B cell (primary cell): Measurements from ENCODE around the gene HMGN3. TPM values are rescaled to one million over a fixed set of nuclear protein-coding genes. Genes with fewer than 3 reads are reported as not detected.

Experiments used
- ATAC-seq: fragments of 200-7000 bp; cut with Tn5 transposase; one replicate; pipeline ENCODE4 v1.10.0; 2021; ENCODE audit warnings: low read depth, mild to moderate bottlenecking, moderate number of reproducible peaks, moderate library complexity
- CTCF ChIA-PET: fragments of 350-600 bp; sonication (Branson Sonifier 250); formaldehyde crosslinking; loops from one replicate; lab custom pipeline; 2021; ENCODE audit warnings: antibody characterized with exemption, inconsistent platforms; lab: Charles Lee
- POLR2A ChIA-PET: fragments of 350-600 bp; sonication (Branson Sonifier 250); formaldehyde crosslinking; loops from one replicate; lab custom pipeline; 2021; ENCODE audit warnings: antibody characterized with exemption; lab: Charles Lee
- DNase-seq: peaks from one replicate; pipeline ENCODE4 v3.0.0; 2013
- H2AFZ ChIP-seq: 2 replicates; pipeline ENCODE4 v1.6.1; 2012; ENCODE audit warnings: mild to moderate bottlenecking, low read depth, low read length; ENCODE audit not compliant: insufficient read depth, poor library complexity, severe bottlenecking
- H3K27ac ChIP-seq, 2 donors: 1 replicate in 1 of 2; 2 replicates in 1 of 2; pipeline ENCODE4 v1.5.1; 2012 to 2013; ENCODE audit warnings: low read length in 2 of 2, mild to moderate bottlenecking in 2 of 2, moderate library complexity in 1 of 2
- H3K27me3 ChIP-seq, 4 experiments: fragments of 200-600 bp in 1 of 4; sonication (generic) in 1 of 4; replicated peaks in 1 of 4; 1 replicate in 2 of 4; 2 replicates in 2 of 4; pipeline versions ENCODE4 v1.6.1 to v1.7.0; 2013 to 2016; ENCODE audit warnings: low read length in 3 of 4, mild to moderate bottlenecking in 2 of 4, mixed read lengths in 1 of 4, moderate library complexity in 1 of 4; ENCODE audit not compliant: insufficient read depth in 4 of 4, control insufficient read depth in 3 of 4; ENCODE audit errors: control extremely low read depth in 1 of 4
- H3K36me3 ChIP-seq, 2 experiments: replicated peaks in 1 of 2; 1 replicate in 1 of 2; 2 replicates in 1 of 2; pipeline versions ENCODE4 v1.6.1 to v1.7.1; 2013; ENCODE audit warnings: low read length in 1 of 2; ENCODE audit not compliant: insufficient read depth in 2 of 2, control insufficient read depth in 1 of 2; ENCODE audit errors: control extremely low read depth in 1 of 2, extremely low read depth in 1 of 2
- H3K4me1 ChIP-seq, 2 donors: fragments of 200-600 bp in 1 of 2; sonication (generic) in 1 of 2; 1 replicate in 1 of 2; 2 replicates in 1 of 2; pipeline versions ENCODE4 v1.5.1 to v1.6.1; 2013 to 2017; ENCODE audit warnings: low read length in 2 of 2; ENCODE audit not compliant: control insufficient read depth in 2 of 2, insufficient read depth in 2 of 2
- H3K4me2 ChIP-seq: replicated peaks from 2 replicates; pipeline ENCODE3; 2012; ENCODE audit warnings: mild to moderate bottlenecking, low read depth, low read length; ENCODE audit not compliant: poor library complexity, severe bottlenecking
- H3K4me3 ChIP-seq, 5 experiments: fragments of 200-600 bp in 1 of 5; sonication (generic) in 1 of 5; 1 replicate in 3 of 5; 2 replicates in 2 of 5; pipeline versions ENCODE4 v1.5.1 to v1.7.0; 2011 to 2016; ENCODE audit warnings: low read length in 4 of 5, mild to moderate bottlenecking in 4 of 5, low read depth in 2 of 5, control low read depth in 1 of 5, moderate library complexity in 1 of 5; ENCODE audit not compliant: insufficient read depth in 1 of 5; ENCODE audit errors: control extremely low read depth in 1 of 5, extremely low read depth in 1 of 5
- H3K79me2 ChIP-seq: fragments of 200-600 bp; sonication (generic); one replicate; pipeline ENCODE4 v1.6.0; 2016; ENCODE audit warnings: low read length; ENCODE audit not compliant: control insufficient read depth, insufficient read depth
- H3K9ac ChIP-seq: fragments of 200-600 bp; sonication (generic); 2 replicates; pipeline ENCODE4 v1.6.1; 2017; ENCODE audit warnings: mild to moderate bottlenecking, low read length, moderate library complexity
- H3K9me3 ChIP-seq, 3 donors: one replicate each; pipeline versions ENCODE4 v1.6.1 to v1.7.1; 2013; ENCODE audit warnings: low read length in 2 of 3; ENCODE audit not compliant: control insufficient read depth in 2 of 3, insufficient read depth in 1 of 3; ENCODE audit errors: control extremely low read depth in 1 of 3
- H4K20me1 ChIP-seq: 2 replicates; pipeline ENCODE4 v1.6.0; 2012; ENCODE audit warnings: mild to moderate bottlenecking, low read length; ENCODE audit not compliant: insufficient read depth, control insufficient read depth, poor library complexity, severe bottlenecking
- H3K27ac Mint-ChIP-seq: one replicate; pipeline ENCODE4 v1.8.0; 2021; ENCODE audit warnings: mixed read lengths
- H3K27me3 Mint-ChIP-seq: one replicate; pipeline ENCODE4 v1.8.0; 2021; ENCODE audit warnings: mixed read lengths
- H3K4me1 Mint-ChIP-seq: one replicate; pipeline ENCODE4 v1.8.0; 2021; ENCODE audit warnings: mixed read lengths
- H3K4me3 Mint-ChIP-seq: one replicate; pipeline ENCODE4 v1.8.0; 2021; ENCODE audit warnings: mixed read lengths
- H3K9me3 Mint-ChIP-seq: one replicate; pipeline ENCODE4 v1.8.0; 2022; ENCODE audit warnings: mixed read lengths; ENCODE audit not compliant: insufficient read depth
- CTCF ChIP-seq: fragments of 200-600 bp; IDR thresholded peaks from one replicate; pipeline ENCODE4 v1.8.0; 2022; ENCODE audit warnings: antibody characterized with exemption, mild to moderate bottlenecking
- EZH2 ChIP-seq: IDR thresholded peaks from 2 replicates; pipeline ENCODE4 v1.6.1; 2012; ENCODE audit warnings: borderline replicate concordance, low read depth, mild to moderate bottlenecking, moderate library complexity, low read length; ENCODE audit not compliant: insufficient read depth, poor library complexity, severe bottlenecking
- WGBS: methylation state at CpG from one replicate; pipeline ENCODE4 v1.1.5; 2013; ENCODE audit warnings: missing lambda C conversion rate; ENCODE audit not compliant: insufficient coverage; 5-methylcytosine and 5-hydroxymethylcytosine counted together
- intact Hi-C: fragments of 100-400 bp; cut with micrococcal nuclease; formaldehyde crosslinking; loops from one replicate; pipeline ENCODE4 v1.10.0; 2022
- polyA plus RNA-seq: library from polyadenylated mRNA; depleted of rRNA; stranded (reverse); fragments of >200 nt; gene quantifications from 2 replicates; pipeline ENCODE4 v1.2.3, GENCODE V29; 2012
- total RNA-seq, 2 donors: library from RNA; stranded (reverse); fragments of 120-200 nt in 1 of 2; gene quantifications; 1 replicate in 1 of 2; 2 replicates in 1 of 2; pipeline versions ENCODE4 v1.2.3 to v1.2.4, GENCODE V29; 2013 to 2022

Gene HMGN3
- total and polyA plus RNA-seq, 2 donors (not counting 1 experiment from before 2014, with no cell fraction given), result 40.1 to 44.3 TPM

GRCh38 chr6:79157961-79158644 is 76.4 kb downstream of the HMGN3 start:
- Histone ChIP-seq H3K4me2 (no peak overlapping the region), H3K27me3 (no peaks in the 10 kb centered on the region), H4K20me1 (no peaks in the 10 kb centered on the region), H3K9ac (no peak overlapping the region), H3K36me3 (no peaks in the 10 kb centered on the region), H3K79me2 (no peaks in the 10 kb centered on the region), H3K27ac (no peak overlapping the region), H3K4me3 (no peak overlapping the region), H3K4me1 (no peaks in the 10 kb centered on the region), H3K9me3 (peaks cover 0 to 3% (median 0%) of the 10 kb centered on the region in 3 donors), H2AFZ (no peak overlapping the region)
- TF ChIP-seq EZH2, result no peak
- no peak for TF ChIP-seq CTCF
- 80% methylated on average over 1 of the region's 3 CpGs for WGBS
- Mint-ChIP-seq H3K27me3 (peaks cover 11% of the 10 kb centered on the region), H3K9me3 (no peaks in the 10 kb centered on the region), H3K27ac (no peak overlapping the region), H3K4me3 (no peak overlapping the region), H3K4me1 (no peaks in the 10 kb centered on the region)
- DNase-seq (no peak), ATAC-seq (no peak)
- CTCF ChIA-PET, result no interaction called here
- POLR2A ChIA-PET, result no interaction called here
- intact Hi-C loops, result no loop called here

GRCh38 chr6:79152269-79152737 is 82.2 kb downstream of the HMGN3 start:
- Mint-ChIP-seq H3K27ac (no peak overlapping the region), H3K4me3 (no peak overlapping the region), H3K4me1 (no peaks in the 10 kb centered on the region), H3K27me3 (no peaks in the 10 kb centered on the region), H3K9me3 (no peaks in the 10 kb centered on the region)
- no peaks in the 10 kb centered on the region for H3K9me3 ChIP-seq
- WGBS, result no CpG with 5 or more reads among the region's 5 CpGs
- ATAC-seq (no peak), DNase-seq (no peak)
- no peak for TF ChIP-seq CTCF
- TF ChIP-seq EZH2, result no peak
- ChIA-PET CTCF (no interaction called here), POLR2A (no interaction called here)
- intact Hi-C loops, result no loop called here
- no peaks in the 10 kb centered on the region for H3K36me3 ChIP-seq
- no peak overlapping the region for H3K27ac ChIP-seq
- H2AFZ ChIP-seq, result no peak overlapping the region
- H4K20me1 ChIP-seq, result no peaks in the 10 kb centered on the region
- H3K9ac ChIP-seq, result no peak overlapping the region
- H3K4me2 ChIP-seq, result no peak overlapping the region
- no peaks in the 10 kb centered on the region for H3K79me2 ChIP-seq
- no peak overlapping the region for H3K4me3 ChIP-seq
- H3K4me1 ChIP-seq, result no peaks in the 10 kb centered on the region
- H3K27me3 ChIP-seq, result no peaks in the 10 kb centered on the region

Other genes starting within 250 kb of the HMGN3 start
- 52.7 and 53.3 TPM in 2 replicates for gene PHIP, start 156.4 kb downstream of the HMGN3 start, total RNA-seq
- 7.4 and 11.8 TPM in 2 replicates for gene PHIP, start 156.4 kb downstream of the HMGN3 start, polyA plus RNA-seq